Stimulated activated naive CD4-positive, alpha-beta T cell (primary cell): ENCODE measurements around the gene TBC1D32.
"Not testable (repeated sequence)": the region's sequence is repeated elsewhere in the genome, so short reads cannot be mapped to it uniquely, and the experiment has no call there.

Experiments
- DNase-seq, 6 experiments: peaks; one replicate each; lab custom pipeline; 2025; lab: John Stamatoyannopoulos, UW

The TBC1D32 gene

DNA sequence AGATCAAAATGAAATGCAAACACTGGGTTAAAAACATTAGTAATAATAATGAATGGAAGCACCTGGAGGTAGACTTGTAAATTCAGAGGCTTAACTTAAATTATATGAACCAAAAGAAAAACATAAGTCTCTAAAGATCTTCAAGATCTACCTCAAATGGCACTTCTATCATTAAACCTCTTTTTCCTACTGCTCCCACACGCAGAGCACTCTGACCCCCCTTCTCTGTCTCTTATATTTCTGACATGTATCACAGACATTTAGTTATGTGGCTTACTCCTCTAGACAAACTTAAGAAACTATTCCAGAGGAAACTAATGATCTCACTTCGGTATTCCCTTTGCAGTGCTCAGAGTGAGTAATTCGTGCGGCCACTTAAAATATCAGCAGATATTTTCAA, 1.1 kb downstream of the TBC1D32 start:
- no peak for DNase-seq

DNA sequence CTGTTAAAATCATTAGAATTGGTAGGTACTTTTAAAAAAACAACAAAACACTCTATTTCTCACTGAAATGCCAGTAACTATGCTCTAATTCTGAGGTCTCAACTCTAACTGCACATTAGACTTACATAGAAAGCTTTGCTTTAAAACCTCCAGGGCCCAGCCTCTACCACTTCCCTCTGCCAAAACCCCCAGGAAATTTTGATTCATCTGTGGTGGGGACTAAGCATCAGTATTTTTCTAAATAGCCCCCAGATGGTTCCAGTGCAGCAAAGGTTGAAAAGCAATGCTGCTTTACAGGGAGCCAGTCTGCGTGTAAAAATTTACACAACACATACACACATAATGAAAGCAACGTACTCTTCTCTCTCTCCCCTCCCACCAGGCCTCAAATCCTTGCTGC, 3.8 kb downstream of the TBC1D32 start:
- no peak for DNase-seq

DNA sequence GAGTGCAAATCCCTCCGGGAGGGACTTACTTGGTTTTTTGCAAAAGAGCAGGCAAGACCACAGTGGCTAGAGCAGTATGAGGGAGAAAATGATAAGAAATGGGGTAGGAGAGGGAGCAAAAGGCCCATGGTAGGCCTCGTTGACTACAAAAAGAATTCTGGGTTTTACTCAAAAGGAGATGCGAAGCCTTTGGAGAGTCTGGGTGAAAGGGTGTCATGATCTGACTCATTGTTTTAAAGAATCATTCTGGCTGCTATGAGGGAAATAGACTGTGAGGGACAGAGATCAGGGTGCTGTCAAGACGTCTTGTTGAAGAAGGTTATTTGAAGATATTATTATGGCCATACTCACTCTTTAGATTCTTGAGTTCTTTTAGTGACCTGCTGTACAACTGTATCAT, 13.0 kb downstream of the TBC1D32 start:
- no peak for DNase-seq

DNA sequence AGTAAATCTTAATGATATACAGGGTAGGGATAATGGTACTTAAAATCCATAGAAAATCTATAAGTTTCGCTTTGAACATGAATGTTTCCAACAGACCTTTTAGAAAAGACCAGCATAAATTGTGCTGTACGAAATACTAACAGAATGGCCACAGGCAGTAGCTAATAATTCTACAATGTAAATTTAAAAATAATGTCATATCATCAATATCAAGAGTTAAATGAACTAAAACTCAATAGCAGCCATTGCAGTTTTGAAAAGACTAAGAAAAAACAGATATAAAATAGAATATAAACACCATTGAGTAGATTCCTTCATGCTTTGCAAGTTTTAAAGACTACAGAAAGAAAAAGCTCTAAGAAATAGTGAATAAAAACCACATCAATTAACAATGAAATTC, 14.7 kb downstream of the TBC1D32 start:
- DNase-seq: no peak

DNA sequence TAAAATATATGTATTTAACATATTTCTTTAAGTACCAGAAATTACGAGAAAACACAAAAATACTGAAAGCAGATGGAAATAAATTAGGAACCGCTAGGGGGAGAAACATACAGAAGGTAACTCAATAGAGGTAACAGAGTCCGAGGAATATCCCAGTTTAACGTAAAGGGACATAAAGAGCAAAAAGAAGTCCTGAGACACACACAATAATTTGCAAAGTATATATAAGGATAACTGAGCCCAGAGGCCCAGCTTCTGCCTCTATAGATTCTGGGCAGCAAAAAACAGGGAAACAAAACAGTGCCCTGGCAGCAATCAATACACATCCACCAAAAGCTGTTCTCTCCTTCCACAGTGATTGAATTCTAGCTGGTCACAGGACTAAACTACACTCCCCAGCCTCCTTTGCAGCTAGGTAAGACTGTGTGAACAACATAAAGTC, 15.1 kb downstream of the TBC1D32 start:
- no peak for DNase-seq

DNA sequence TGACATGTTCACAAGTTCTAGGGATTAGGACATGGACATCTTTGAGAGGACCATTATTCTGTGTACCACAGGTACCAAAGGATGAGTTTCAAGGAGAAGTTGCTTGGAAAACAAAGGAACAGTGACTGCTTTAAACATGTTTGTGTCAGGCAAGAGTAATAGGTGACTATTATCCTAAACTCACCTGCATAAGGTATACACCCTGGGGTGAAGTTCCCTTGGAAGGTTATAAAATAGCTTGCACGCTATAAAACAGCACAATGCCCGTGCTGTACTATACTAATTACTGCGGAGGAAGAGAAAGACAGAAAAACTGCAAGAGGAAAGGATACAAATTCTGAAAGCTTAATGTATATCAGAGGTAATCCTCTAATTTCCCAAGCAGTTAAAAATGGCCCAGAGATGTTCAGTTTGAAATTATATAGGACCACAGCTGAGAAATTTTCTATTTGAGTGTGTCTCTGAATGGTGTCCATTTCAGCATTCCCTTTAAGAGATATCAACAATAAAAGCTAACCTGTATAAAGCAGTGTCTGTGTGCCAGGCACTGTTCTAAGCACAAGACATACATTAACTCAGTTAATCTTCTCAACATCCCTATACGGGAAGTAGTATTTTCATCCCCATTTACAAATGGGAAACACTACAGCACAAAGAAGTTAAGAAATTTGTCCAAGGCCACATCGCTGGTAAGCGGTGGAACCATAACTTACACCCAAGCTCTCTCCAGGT, 19.7 kb downstream of the TBC1D32 start:
- DNase-seq: no peak

DNA sequence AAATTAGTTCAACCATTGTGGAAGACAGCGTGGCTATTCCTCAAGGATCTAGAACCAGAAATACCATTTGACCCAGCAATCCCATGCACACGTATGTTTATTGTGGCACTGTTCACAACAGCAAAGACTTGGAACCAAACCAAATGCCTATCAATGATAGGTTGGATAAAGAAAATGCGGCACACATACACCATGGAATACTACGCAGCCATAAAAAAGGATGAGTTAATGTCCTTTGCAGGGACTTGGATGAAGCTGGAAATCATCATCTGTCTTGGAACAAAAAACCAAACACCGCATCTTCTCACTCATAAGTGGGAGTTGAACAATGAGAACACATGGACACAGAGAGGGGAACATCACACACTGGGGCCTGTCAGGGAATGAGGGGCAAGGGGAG, 22.5 kb downstream of the TBC1D32 start:
- not testable (repeated sequence) for DNase-seq

DNA sequence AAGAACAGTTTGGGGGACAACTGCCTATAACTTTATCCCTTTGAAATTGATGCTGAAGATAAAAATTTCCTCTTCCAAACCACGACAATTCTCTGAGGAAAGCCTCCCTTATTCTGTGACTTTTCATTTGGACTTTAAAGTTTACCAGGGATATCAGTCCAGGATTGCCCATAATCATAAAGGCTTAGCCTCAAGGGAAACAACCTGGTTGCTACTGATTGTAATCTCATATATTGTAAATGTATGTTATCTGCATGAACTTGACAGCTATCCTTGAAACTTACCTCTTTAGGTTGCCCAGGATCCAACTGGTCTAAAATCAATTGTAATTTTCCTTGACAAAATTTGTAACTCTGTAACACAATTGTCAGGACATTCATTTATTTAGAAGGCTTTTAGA, 23.8 kb downstream of the TBC1D32 start:
- no peak for DNase-seq

DNA sequence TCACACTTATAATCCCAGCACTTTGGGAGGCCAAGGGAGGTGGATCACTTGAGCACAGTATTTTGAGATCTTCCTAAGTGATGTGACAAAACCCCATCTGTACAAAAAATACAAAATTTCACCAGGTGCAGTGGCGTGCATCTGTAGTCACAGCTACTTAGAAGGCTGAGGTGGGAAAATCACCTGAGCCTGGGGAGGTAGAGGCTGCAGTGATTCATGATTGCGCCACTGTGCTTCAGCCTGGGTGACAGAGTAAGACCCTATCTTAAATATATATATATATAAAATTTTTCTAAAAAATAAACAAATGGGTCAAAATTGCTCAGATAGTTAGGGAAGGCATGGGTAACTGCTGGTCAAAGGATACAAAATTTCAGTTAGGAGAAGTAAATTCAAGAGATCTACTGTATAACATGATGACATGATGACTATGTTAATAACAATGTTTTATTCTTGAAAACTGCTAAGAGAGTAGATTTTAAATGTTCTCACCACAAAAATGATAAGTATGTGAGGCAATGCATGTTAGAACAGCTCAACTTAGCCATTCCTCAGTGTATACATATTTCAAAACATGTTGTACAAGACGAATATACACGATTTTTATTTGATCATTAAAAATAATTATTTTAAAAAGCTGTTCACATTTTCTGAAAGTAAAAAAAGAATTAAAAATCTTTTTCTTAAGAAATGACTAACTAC, 24.4 kb downstream of the TBC1D32 start:
- DNase-seq: no peak

DNA sequence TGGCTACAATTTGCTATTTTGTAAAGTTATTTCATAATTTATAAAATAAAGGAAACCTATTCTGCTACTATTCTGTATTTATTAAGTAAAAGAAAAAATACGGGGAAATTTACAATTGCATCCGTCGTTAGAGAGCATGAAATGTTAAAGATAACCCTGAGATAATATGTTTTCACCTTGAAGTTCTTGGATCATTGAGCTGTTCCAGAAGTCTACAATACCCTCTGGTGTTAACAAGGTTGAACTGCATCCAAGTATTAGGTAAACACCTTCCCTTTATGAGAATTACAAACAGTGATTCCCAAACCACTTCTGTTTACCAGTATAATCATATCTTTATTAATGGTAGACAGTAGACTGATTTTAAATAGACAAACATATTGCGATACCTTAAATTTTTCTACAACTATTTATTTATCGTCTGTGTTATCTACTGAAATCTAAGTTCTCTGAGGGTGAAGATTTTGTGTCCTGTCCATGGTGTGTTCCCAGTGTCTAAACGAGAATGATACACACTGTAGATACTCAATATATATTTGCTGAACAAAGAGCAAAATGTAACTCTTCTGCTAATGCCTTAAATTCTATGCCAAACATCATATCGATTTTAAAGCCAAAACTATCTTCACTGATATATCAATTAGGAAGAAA, 28.2 kb downstream of the TBC1D32 start:
- DNase-seq: peak in 2 of 6 experiments; percentile 4 to 7

DNA sequence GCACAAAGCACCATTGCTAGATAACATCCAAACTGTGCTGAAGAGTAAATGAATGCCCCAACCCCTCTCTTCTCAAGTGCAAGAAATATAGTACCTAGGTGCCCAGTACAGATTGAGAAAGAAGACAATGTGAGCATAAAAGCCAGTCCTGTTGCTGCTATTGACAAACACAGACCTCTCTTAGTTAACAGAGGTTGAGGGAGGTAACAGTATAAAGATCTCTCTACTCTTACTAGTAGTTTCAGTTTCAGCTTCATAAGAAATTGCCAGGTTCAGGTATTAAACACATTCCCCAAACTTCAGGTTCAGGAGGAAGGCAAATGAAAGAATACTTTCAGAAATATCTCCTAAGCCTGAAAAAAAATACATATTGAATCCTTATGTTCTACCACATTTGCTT, 31.4 kb downstream of the TBC1D32 start:
- DNase-seq: no peak

DNA sequence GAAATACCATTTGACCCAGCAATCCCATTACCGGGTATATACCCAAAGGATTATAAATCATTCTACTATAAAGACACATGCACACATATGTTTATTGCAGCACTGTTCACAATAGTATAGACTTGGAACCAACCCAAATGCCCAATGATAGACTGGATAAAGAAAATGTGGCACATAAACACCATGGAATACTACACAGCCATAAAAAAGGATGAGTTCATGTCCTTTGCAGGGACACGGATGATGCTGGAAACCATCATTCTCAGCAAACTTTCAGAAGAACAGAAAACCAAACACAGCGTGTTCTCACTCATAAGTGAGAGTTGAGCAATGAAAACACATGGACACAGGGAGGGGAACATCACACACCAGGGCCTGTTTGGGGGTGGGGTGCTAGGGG, 33.1 kb downstream of the TBC1D32 start:
- not testable (repeated sequence) for DNase-seq

DNA sequence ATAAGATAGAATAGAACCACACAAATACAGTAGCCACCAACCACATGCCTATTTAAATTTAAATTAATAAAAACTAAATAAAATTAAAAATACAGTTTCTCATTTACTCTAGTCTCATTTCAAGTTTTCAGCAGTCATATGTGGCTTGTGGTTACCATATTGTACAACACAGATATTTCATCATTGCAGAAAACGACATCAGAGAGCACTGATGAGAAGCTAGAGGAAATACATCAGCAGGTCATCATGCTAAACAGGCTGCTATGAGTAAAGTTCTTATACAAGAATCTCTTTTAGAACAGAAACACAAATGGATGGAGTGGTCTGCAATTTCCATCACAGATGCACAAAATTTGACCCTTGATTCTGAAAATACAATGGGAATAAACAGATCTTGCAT, 36.6 kb downstream of the TBC1D32 start:
- DNase-seq: no peak

DNA sequence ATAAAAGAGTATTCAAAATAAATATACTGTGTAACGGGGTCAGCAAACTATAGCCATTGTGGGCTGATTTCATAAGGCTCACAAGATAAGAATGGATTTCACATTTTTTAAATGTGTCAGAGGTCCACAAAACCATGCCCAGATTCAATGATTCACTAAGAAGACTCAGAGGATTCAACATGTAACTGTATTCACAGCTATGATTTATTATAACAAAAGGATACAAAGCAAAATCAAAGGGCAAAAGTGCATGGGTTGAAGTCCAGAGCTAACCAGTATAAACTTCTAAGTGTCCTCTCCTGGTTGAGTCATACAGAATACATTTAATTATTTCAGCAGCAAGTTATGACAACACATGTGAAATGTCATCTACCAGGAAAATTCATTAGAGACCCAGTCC, 49.2 kb downstream of the TBC1D32 start:
- DNase-seq: no peak

DNA sequence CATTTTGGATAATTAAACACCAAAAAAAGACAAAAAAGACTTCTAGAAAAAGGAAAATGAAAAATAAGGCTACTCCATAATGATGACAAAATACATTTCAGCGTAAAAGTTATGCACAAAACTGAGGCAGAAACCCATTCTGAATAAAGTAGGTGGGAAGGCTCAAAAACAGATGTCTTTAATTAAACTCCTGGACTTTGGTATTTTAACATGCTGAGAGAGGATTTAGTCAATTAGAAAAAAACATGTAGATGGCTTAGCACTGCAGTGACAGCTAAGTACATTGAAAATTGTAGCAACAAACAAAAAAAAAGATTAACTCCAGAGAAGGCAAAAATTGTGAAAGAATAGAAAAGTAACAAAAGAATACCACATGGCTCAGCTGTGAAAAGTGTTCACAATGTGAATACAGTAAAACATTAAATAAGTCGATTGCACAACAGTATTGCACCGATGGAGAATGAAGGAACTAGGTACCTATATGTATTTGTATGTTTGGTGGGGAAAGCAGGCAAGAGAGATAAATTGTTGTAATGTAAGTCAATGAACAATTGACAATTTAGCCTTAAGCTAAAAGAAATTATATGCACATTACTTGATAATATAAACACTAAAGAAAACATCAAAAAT, 59.5 kb downstream of the TBC1D32 start:
- no peak for DNase-seq

DNA sequence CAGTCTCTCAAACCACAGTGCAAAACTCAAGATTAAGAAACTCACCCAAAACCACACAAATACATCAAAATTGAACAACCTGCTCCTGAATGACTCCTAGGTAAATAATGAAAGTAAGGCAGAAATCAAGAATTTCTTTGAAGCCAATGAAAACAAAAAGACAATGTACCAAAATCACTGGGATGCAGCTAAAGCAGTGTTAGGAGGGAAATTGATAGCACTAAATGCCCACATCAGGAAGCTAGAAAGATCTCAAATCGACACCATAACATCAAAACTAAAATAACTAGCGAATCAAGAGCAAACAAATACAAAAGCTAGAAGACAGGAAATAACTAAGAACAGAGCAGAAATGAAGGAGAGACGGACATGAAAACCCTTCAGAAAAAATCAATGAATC, 70.5 kb downstream of the TBC1D32 start:
- no peak for DNase-seq

DNA sequence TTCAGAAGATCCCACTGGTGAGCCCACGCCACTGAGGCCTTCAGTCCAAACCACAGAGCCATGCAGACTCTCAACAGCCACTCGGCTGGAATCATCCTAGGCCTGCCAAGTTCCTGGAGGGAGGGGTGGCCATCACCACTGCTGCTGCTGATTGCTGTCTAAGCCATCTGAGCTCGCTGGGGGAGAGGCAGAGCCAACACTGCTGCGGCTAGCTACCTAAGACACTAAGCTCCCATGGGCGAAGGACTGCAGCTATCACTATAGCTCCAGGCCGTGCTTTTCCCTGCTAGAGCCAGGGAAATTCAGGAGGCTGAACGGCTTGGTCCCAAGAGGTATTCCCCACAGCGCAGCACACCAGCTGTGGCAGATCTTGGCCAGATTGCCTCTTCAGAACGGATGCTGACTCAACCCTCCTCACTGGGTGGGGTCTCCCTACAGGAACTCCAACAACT, 73.6 kb downstream of the TBC1D32 start:
- no peak for DNase-seq

DNA sequence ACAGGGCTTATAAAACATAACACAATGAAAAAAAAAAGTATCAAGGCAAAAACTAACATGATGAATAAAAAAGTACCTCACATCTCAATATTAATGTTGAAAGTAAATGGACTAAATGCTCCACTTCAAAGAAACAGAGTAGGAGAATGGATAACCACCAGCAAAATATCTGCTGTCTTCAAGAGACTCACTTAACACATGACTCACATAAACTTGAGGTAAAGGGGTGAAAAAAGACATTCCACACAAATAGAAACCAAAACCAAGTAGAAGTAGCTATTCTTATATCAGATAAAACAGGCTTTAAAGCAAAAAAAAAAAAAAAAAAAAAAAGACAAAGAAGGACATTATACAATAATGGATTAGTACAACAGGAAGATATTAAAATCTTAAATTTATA, 86.9 kb downstream of the TBC1D32 start:
- no peak for DNase-seq

DNA sequence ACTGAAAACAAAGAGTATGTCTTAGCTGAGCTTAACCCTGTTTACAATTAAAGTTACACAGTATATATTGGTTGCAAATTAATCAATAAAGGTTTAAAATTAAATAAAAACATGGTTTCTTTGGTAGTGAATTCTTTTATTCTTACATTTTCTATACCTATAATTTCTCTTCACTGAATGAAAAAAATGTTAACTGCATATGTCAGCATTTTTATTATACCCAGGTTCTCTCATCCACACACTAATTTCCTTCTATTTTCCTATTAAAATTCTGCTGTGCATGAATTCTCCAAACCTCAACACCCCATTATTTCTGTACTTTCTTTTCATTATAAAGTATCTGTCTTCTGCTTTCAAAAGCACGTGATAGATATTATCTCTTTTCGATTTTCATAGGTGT, 91.9 kb downstream of the TBC1D32 start:
- no peak for DNase-seq

DNA sequence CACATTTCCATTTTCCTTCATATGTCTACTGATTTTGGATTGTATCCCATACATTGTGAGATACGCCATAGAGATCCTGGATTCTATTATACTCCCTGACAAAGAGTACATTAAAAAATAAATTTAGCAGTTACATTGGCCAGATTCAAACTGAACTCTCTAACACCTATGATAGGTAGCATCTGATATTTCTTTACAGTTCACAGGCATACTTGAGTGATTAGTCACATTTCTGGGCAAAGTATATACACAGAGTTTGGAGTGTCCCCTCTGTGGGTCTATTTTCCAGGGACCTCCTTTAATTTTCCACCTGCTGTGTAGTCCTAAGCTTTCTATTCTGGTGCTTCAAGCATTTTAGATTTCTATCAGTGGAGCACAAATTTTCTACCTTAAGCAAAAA, 96.4 kb downstream of the TBC1D32 start:
- no peak for DNase-seq

DNA sequence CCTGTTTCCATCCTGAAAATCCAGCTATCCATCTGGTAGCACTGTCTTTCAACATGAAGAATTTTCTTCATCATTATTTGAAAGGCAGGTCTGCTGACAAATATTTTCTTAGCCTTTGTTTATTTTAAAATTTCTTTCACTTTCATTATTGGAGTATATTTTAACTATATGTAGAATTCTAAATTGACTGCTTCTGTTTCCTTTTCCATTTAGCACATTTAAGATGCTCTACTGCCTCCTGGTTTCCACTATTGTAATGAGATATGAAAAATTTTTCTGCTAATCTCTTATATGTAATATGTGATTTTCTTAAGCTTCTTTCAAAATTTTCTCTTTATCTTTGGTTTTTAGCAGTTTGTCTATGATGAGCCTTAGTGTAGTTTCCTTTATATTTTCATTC, 97.3 kb downstream of the TBC1D32 start:
- DNase-seq: no peak

DNA sequence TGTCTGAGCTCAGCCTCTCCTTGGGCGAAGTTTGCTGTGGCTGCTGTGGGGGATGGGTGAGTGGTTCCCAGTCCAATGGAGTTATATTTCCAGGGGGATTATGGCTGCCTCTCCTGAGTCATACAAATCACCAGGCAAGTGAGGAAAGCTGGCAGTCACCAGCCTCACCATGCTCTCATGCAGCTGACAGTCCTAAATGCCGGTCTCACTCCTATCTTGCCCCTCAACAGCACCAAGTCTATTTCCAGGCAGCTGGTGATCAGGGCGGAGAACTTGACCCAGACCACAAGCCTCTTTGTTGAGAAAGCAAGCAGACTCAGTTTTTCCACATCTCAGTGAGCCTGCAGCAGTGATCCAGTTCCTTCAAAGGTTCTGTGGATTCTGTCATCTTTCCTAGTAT, 98.9 kb downstream of the TBC1D32 start:
- no peak for DNase-seq

DNA sequence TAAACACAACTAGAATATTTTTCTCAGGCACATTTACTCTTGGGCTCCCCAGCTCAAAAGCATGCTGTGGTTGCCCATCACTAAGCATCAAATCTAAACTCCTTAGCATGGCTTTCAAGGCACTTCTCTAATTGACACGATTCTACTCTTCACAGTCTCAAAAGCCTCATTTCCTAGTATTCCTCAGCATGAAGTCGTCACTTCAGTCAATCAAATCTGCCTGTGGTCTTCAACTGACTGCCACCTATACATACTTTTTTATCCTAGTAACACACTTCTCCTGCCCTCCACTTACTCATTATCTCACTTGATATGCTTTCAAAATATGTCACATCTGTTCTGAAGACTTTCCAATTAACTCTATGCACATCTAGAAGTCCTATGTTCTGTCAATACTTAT, 110.3 kb downstream of the TBC1D32 start:
- no peak for DNase-seq
